Measurements from ENCODE around the gene UBE2J2.

Gene UBE2J2

DNA sequence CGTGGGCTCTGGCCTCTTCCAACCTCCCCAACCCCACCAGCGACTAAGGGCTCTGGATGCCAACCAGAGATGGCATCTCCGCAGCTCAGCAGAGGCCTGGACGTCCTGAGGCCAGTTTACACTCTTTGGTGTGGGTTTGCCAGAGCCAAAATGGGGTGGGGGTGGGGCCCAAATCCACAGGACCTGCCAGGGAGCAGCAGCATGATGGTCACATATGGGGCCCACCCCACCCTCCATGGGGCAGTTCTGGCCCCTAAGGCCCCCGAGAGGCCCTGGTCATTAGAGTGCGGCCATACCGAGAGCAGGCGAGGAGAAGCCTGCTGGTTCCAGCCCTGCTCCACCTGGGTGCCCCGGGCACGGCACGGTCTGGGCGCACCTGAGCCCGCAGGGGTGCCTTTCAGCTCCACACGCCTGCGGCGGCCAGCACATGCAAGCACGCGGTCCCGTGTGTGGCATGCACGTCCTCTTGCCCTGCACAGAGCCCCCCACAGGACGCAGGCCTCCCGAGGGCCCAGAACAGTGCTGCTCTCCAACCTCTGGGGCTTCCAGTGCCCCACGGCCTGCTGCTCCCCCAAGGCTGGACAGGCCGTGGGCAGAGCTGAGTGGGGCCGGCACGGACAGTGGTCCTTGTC, 31.9 kb downstream of the UBE2J2 start:
- DNase-seq (ENCODE audit: low read depth in 1 of 2, low spot score in 1 of 2), result no peak

DNA sequence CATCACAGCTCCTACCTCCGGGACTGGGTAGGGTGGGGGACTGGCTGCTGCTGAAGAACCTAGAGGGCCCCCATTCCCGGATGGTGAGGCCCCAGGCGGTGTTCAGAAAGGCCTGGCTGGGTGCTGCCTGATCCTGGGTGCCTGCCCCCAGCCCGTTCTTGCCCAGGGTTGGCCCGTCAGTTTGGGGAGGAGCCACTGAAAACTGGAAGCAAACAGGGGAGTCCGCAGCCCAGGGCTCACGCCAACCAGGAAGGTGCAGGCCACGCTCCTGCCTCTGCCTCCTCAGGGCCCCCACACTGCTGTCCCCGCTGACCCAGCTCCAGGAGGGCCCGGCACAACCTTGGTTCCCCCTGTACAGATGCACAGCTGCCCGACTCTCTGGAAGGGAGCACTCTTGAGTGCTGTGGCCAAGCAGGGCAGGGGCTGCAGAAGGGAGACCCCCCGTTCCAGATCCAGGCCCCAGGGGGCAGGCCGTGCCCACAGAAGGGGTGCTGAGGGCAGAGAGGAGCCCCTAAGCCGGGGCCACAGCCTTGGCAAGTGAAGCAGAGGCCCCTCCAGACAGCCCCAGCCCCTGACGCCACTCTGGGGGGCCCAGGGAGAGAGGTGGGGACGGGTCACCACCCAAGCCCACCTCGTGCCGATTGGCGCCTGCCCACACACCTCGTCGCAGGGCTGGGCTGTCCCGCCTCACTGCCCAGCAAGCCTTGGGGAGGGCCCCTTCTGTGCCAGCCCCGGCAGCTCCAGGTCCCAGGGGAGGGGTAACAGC, 32.6 kb downstream of the UBE2J2 start:
- no peak for DNase-seq (ENCODE audit: low read depth in 1 of 2, low spot score in 1 of 2)

DNA sequence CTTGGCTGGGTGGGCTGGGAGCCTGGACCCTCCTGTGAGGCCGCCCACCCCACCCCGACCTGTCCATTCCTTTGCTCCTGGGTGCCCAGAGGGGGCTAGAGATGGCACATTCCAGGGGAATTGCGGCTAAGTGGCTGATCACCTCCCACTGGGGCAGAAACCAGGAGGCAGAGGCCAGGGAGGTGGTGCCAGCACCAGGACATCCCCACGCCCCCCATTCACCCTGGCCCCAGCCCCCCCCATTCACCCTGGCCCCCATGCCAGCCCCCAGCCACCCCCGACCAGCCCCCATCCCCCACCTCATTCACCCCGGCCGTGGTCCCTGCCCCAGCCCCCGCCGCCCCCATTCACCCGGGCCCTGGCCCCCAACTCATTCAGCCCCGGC, 33.3 kb downstream of the UBE2J2 start:
- no peak for DNase-seq (ENCODE audit: low read depth in 1 of 2, low spot score in 1 of 2)

DNA sequence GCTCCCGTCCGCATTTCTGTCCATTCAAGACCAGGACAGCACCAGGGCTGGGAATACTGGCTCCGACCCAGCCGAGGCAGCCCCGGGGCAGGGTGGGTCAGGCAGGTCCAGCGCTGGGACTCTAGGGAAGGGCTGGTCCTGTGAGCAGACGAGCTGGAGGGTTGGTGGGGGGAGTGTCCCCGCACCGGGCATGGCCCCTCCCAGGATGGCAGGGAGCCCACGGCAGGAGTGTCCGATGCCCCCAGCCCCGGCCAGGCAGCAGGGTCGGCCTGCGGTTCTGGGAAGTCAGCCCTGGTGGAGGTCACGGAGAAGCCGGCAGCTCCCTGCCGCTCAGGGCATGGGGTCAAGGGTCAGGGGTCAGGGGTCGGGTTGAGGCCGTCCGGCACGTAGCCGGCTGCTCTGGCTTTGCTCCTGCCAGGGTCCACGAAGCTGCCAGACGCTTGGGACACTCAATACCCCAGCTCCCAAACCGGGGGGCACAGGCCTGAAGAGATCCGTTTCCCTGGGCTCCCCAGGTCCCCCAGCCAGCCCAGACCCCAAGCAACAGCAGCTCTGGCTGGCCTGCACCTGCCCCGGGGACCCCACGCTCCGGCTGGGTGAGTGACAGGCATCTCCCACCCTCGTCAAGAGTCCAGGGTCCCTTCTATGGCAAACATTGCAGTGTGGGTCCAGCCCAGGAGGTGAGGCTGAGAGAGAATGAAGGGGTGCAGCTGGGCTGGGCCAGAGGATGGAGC, 33.9 kb downstream of the UBE2J2 start:
- no peak for DNase-seq (ENCODE audit: low read depth in 1 of 2, low spot score in 1 of 2)

DNA sequence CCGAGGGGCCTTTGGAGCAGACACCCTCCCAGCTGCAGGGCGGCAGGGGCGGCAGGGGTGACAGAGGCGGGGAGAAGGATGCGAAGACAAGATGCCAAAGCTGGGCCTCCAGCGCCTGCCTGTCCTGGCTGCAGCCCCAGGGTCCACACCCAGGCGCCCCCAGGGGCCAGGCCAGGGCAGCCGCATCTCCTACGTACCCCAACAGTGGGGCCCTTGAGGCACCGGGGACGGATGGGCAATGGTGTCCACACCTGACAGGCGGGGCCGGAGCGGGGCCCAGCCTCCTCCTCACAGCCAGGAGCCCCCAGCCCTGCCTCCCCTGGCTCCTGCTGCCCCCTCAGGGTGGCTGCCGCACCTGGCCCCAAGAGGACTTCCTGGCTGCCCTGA, 34.4 kb downstream of the UBE2J2 start:
- no peak for DNase-seq (ENCODE audit: low read depth in 1 of 2, low spot score in 1 of 2)

DNA sequence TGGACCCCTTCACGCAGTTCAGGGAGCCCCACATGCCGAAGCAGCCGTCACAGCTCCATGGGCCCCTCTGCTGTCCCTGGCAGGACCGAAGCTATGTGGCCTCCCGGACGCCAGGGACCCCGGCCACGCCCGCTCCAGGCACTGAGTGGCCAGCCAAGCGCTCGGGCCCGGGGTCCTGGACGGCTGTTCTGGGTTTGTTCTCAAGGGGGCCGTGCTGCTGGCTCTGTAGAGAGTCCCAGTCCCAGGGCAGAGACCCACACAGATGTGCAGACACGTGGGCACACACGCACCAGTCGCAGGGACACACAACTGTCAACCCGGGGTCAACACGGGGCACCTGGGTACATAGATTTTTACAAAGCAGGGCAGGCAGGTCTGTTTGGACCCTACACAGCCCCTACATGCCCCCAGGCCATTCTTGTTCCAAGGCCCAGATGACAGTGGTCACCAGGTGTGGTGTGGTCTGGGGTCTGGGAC, 34.9 kb downstream of the UBE2J2 start:
- no peak for DNase-seq (ENCODE audit: low read depth in 1 of 2, low spot score in 1 of 2)

DNA sequence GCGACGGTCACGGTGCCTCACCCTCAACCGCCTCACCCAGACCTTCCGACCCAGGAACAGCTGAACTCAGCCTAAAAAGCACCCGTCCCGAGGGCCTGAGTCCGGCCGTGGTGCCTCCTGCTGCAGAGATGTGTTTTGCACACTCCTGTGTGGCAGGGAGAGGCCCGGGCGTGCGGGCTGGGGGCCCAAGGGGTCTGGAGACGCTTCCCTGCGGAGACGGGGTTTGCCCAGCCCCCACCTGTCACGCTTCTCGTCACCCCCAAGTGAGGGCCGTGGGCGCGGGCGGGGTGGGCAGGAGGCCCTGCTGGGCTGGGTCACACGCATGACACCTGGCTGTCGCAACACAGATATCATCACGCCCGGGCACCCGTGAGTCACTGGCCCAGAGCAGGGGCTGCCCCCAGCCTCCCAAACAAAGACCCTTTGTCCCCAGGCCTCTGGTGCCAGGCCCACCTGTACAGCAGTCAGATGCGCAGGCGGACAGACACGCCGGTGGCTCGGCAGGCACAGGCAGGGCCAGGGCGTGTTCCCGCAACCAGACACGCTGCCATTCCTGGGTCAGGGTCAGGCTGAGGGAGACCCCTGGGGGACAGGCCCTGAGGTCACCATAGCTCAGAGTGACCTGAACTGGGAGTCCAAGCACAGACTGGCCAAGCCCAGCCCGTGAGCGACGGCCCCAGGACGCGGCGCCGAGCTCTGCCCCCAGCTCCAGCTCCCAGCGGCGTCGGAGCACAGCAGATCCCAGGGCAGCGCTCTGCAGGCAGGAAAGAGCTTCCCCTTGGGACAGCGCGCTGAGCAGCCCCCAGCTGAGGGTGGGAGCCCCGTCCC, 35.6 kb downstream of the UBE2J2 start:
- no peak for DNase-seq (ENCODE audit: low read depth in 1 of 2, low spot score in 1 of 2)

DNA sequence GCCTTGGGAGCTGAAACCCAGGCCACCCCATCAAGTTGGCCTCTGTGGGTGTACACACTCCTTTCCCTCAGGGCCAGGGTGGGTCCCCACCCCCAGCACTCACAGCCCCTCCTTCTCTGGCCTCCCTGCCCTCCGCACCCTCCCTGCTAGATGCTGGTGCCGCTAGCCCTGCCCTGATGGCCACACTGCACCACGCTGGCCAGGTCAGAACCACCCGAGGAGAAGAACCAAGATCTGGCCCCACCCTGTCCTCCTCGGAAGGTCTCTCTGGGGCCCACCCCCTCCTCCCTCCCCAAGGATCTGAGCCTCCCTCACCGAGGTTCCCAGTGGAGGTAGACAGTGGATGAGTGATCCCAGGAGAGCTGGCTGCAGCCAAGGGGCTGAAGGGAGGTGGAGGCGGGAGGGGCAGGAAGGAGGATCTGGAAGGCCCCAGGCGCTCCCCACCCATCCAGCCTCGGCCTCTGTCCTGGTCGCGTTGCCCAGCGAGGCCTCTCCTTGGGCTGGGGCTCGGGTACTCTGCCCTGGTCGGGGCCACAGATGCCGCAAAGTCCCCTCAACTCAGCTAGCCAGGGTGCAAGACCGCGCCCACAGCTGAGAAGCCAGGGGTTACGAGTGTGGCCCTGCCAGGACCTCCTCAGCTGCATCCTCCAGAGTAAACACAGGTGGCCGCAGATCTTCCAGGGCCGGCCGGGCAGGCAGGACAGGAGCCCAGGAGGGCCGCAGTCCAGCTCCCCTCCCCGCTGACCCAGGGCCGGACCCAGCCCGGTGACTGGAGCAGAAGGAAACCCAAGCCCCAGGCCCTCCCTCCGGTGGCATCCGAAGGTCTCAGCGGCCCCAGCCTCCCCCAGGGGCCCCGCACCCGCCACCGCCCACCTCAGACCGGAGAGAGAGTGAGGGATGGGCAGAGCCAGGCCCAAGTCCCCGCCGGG, 36.4 kb downstream of the UBE2J2 start:
- no peak for DNase-seq (ENCODE audit: low read depth in 1 of 2, low spot score in 1 of 2)

DNA sequence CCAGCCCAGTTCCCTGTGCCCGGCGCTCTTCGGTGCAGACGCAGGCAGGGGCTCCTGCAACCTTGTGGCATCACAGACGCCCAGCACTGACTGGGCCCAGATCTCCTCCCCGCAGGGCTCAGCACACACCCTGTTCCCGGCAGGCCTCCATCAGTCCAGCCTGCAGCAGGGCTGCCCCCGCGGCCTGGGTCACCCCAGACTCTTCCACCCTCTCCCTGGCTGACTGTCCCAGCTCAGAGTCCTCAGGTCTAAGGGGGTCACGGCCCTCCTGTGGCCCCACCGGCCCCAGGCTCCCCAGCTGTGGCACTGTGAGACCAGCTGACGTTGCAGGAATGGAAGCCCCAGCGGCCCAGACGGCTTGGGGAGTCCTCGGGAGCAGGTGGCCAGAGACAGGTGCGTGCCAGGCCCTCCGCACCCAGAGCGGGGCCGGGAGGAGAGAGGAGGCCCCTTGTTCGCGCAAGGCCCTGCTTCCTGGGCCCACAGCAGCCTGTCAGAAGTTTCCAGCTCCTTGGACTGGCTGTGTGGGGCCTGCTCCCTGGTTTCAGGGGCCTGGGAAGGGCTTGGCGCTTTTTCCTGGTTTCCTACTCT, 37.4 kb downstream of the UBE2J2 start:
- DNase-seq (ENCODE audit: low read depth in 1 of 2, low spot score in 1 of 2), result no peak

DNA sequence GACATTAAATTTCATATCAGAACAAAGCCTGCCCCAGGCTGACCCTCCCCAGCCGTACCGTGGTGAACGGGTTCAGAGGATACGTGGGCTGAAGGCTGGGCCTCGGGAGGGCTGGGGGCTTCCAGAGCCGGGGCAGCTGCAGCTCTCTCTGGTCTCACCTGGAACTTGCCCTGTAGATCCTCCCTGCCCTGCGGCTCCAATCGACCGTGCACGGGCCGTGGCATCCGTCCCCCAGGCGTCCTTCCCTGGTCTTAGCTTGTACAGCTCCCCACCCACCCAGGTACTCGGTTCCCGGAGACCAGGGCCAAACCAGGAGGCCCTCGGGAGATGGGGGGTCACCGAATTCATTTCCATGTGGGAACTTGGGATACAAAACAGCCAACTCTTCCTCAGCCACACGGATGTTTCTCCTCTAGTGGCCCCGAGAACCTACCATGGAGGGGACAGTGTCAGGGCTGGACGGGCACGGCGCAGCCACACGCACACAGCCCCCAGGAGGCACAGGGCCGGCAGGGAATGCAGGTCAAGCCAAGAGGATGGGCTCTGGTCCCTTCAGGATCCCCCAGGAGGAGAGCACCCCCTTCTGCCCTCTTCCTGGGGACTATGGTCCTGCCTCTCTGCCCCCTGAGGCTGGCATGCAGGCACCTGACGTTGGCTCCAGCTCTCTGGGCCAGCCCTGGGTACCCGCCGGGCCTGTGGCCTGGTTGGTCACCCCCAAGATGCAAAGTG, 38.5 kb downstream of the UBE2J2 start:
- no peak for DNase-seq (ENCODE audit: low read depth in 1 of 2, low spot score in 1 of 2)

DNA sequence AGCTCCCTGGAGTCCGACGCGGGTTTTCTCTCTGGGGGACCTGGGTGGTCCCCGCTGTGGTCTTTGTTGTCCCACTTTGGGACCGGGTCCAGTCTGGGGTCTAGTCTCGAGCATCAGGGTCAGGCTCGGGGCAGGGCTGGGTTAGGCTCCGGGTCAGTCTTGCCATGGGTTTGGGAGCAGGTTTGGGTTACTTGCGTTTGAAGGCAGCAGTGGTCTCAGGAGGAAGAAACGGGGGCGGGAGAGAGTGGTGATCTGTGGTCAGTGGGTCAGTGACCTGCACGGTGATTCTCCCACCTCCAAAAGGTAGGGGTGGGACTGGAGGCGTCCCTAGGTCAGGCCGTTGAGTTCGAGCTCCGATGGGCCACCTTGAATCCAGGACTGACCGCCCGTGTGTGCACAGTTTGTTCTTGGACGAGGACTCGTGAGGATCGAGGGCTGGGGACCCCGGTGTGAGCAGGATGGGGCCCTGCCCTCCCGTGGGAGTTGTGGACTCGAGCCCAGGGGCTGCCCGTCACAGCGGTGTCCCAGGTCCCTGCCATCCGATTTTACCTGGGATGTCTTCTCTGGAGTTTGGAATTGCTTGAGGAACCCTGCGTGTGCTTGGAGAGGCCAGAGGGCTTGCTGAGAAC, 39.4 kb downstream of the UBE2J2 start:
- no peak for DNase-seq (ENCODE audit: low read depth in 1 of 2, low spot score in 1 of 2)

DNA sequence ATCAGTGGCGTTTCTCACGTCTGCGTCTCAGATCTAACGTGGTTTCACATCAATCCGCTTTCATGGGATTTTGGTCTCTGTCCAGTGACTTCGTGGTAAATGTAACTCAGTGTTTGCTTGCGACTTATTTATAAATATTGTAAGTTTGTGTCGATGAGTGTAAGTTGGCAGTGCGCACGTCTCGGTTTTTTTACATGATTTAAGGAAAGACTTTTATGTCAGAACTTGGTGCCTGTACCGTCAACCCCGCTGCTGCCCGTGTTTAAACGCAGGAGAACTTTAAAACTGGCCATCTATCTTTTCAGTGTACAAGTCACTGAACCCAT, 40.1 kb downstream of the UBE2J2 start:
- no peak for DNase-seq (ENCODE audit: low read depth in 1 of 2, low spot score in 1 of 2)

DNA sequence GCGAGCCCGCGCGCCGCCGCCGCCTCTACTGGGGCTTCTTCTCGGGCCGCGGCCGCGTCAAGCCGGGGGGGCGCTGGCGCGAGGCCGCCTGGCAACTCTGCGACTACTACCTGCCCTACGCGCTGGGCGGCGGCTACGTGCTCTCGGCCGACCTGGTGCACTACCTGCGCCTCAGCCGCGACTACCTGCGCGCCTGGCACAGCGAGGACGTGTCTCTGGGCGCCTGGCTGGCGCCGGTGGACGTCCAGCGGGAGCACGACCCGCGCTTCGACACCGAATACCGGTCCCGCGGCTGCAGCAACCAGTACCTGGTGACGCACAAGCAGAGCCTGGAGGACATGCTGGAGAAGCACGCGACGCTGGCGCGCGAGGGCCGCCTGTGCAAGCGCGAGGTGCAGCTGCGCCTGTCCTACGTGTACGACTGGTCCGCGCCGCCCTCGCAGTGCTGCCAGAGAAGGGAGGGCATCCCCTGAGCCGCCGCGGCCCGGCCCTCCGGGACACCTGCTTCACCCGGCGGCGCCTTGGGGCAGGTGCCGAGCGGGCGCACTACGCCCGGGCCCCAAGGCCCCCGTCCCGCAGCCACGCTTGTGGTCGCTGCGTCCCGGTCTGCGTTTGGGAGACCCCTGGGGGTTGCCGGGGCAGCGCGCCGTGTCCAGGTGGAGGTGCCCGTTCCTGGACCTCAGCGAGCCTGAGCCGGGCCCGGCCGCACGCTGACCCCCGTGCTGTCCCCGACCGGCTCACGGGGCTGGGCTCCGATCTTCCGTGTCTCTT, 40.7 kb downstream of the UBE2J2 start:
- DNase-seq (ENCODE audit: low read depth in 1 of 2, low spot score in 1 of 2), result no peak

DNA sequence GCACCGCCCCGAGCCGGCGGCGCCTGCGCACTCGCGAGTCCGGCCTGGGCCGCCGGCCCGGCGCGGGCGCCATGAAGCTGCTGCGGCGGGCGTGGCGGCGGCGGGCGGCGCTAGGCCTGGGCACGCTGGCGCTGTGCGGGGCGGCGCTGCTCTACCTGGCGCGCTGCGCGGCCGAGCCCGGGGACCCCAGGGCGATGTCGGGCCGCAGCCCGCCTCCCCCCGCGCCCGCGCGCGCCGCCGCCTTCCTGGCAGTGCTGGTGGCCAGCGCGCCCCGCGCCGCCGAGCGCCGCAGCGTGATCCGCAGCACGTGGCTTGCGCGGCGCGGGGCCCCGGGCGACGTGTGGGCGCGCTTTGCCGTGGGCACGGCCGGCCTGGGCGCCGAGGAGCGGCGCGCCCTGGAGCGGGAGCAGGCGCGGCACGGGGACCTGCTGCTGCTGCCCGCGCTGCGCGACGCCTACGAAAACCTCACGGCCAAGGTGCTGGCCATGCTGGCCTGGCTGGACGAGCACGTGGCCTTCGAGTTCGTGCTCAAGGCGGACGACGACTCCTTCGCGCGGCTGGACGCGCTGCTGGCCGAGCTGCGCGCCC, 41.4 kb downstream of the UBE2J2 start, which contains the start of gene B3GALT6:
Gene B3GALT6, plus strand, starts transcription at position 30 of the 588 bp plus-strand sequence. Its CDS starts 42 bp downstream, at position 72.
- DNase-seq (ENCODE audit: low read depth in 1 of 2, low spot score in 1 of 2), result no peak

DNA sequence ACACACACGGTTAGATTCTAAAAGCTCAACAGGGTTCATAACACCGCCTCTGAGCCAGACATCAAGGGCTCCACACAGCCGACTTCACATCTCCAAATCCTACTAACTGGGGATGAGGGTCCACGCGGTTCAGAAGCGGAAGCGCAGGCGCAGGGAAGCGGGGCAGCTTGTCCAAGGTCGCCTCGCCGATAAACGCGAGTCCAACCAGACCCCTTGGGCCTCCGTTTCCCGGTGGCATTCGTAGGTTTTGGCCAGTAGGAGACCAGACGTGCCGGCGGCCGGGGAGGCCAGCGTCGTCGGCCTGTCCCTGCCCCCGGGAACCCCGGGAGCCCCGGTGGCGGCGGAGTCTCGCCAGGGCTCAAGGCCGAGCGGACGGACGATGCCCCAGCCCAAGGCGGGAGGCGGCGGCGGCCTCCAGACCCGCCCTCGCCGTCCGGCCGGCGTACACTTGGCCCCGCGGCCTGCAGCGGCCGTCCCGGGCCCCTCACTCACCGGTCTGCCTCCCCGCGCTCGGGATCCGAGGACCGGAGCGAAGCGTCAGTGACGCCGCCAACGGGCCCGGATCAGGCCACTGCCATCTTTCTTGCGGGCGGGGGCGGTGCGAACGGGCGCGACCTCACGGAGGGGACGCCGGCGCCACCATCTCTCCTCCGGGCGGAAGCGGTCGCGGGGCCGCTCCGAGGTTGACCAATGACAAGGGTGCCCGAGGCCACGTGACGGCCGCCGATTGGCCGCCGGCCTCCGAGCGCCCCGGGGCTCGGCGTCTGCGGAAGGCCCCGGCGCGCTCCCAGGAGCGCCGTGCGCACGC, 42.0 kb downstream of the UBE2J2 start, which contains the start of gene SDF4:
Gene SDF4, minus strand, starts transcription at position 602 of the 808 bp plus-strand sequence. CDS start 3,229 bp downstream, outside the sequence.
- DNase-seq (ENCODE audit: low read depth in 1 of 2, low spot score in 1 of 2), result peak; percentile 92 to 94

DNA sequence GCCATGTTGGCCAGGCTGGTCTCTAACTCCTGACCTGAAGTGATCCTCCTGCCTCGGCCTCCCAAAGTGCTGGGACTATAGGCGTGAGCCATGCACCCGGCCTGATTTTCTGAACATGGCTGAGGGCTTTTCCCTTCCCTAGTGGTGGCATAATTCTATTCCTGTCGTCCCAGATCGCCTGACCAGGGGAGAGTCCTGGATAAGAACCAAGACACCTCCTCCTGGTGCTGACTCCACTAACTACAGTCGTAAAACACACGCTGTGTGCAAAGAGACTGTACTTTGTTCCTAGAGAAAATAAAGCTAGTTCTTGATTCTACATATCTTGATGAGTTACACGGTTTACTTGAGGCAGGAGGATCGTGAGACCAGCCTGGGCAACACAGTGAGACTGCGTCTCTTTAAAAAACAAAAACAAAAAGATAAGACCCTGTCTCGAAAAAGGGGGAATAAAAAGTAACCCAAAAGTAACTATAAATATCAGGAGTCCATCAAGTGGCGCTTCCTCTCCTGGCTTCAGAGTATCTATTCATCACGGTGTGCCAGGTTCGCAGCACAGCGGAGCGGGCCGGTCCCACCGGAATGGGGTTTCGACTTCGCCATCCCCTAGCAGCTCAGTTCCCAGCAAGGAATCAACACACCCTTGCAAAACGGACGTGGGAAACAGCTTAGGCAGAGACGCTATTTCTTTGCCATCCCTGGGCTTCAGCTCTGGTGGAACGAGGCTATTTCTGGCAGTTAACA, 42.8 kb downstream of the UBE2J2 start:
- no peak for DNase-seq (ENCODE audit: low read depth in 1 of 2, low spot score in 1 of 2)

All from stimulated activated CD4-positive, alpha-beta T cell treated with anti-CD3 and anti-CD28 coated beads, Interleukin-15, amount 100 ng/mL, for 1 hour (primary cell).